BE2C (cell line): ENCODE measurements around the gene RPS25.

ENCODE experiments used
- DNase-seq: peaks from one replicate; pipeline ENCODE4 v3.0.0-alpha.2; 2020
- H3K27me3 ChIP-seq: fragments of 250-450 bp; sonication (Bioruptor Pico); 2 replicates; pipeline ENCODE4 v1.5.1; 2020; ENCODE audit warnings: mild to moderate bottlenecking
- H3K36me3 ChIP-seq: fragments of 250-450 bp; sonication (Bioruptor Pico); 2 replicates; pipeline ENCODE4 v1.5.1; 2020; ENCODE audit warnings: mild to moderate bottlenecking
- H3K4me1 ChIP-seq: fragments of 250-450 bp; sonication (Bioruptor Pico); 2 replicates; pipeline ENCODE4 v1.5.1; 2020
- H3K4me3 ChIP-seq: 2 replicates; pipeline ENCODE4 v1.5.1; 2011; ENCODE audit warnings: low read depth, low read length
- H3K9me3 ChIP-seq: fragments of 250-450 bp; sonication (Bioruptor Pico); 2 replicates; pipeline ENCODE4 v1.5.1; 2020
- CTCF ChIP-seq: IDR thresholded peaks from 2 replicates; pipeline ENCODE4 v1.5.1; 2012; ENCODE audit warnings: mild to moderate bottlenecking, low read depth, low read length

RPS25 gene

GRCh38 chr11:119015054-119015611 is 3.0 kb downstream of the RPS25 start:
- TF ChIP-seq CTCF: peak; percentile 27; the same call in 1 of the 2 replicates
- Histone ChIP-seq H3K9me3 (no peaks in the 10 kb centered on the region), H3K36me3 (peaks cover 59% of the 10 kb centered on the region), H3K4me1 (no peaks in the 10 kb centered on the region), H3K4me3 (no peak overlapping the region), H3K27me3 (no peaks in the 10 kb centered on the region)
- DNase-seq: no peak

GRCh38 chr11:119014209-119014924 is 3.8 kb downstream of the RPS25 start:
- Histone ChIP-seq H3K27me3 (no peaks in the 10 kb centered on the region), H3K4me3 (no peak overlapping the region), H3K9me3 (no peaks in the 10 kb centered on the region), H3K36me3 (peaks cover 59% of the 10 kb centered on the region), H3K4me1 (no peaks in the 10 kb centered on the region)
- DNase-seq: no peak
- no peak for TF ChIP-seq CTCF

GRCh38 chr11:119012629-119013170 is 5.4 kb downstream of the RPS25 start:
- no peak overlapping the region for H3K4me3 ChIP-seq
- no peaks in the 10 kb centered on the region for H3K27me3 ChIP-seq
- no peaks in the 10 kb centered on the region for H3K9me3 ChIP-seq
- H3K4me1 ChIP-seq: no peaks in the 10 kb centered on the region
- H3K36me3 ChIP-seq: peaks cover 57% of the 10 kb centered on the region
- TF ChIP-seq CTCF: no peak
- DNase-seq: no peak

- Histone ChIP-seq H3K36me3 (peaks cover 58% of the 10 kb centered on the region), H3K27me3 (no peaks in the 10 kb centered on the region), H3K9me3 (no peaks in the 10 kb centered on the region), H3K4me3 (no peak overlapping the region), H3K4me1 (no peaks in the 10 kb centered on the region)
- TF ChIP-seq CTCF: no peak
- no peak for DNase-seq
Observed at GRCh38 chr11:119011476-119012053, 6.6 kb downstream of the RPS25 start.

GRCh38 chr11:119006656-119007055 is 11.5 kb downstream of the RPS25 start:
- no peaks in the 10 kb centered on the region for H3K27me3 ChIP-seq
- no peaks in the 10 kb centered on the region for H3K9me3 ChIP-seq
- H3K36me3 ChIP-seq: peaks cover 32% of the 10 kb centered on the region
- no peak overlapping the region for H3K4me3 ChIP-seq
- no peak for TF ChIP-seq CTCF
- DNase-seq: no peak
- H3K4me1 ChIP-seq: no peaks in the 10 kb centered on the region

GRCh38 chr11:119000906-119001305 is 17.2 kb downstream of the RPS25 start:
- peaks cover 17% of the 10 kb centered on the region for H3K36me3 ChIP-seq
- TF ChIP-seq CTCF: no peak
- H3K27me3 ChIP-seq: no peaks in the 10 kb centered on the region
- no peaks in the 10 kb centered on the region for H3K9me3 ChIP-seq
- 0 out of 2 replicates have a peak, but pooled peaks cover 2% of the 10 kb centered on the region for H3K4me1 ChIP-seq
- DNase-seq: no peak
- H3K4me3 ChIP-seq: no peak overlapping the region
